ENCODE data around the gene DNMBP.
"Not testable (repeated sequence)": the region's sequence is repeated elsewhere in the genome, so short reads cannot be mapped to it uniquely, and the experiment has no call there.

DNMBP gene

GRCh38 chr10:99849057-99849456 lies 160.7 kb downstream of the DNMBP start:
- TF ChIP-seq, protein P1, sequence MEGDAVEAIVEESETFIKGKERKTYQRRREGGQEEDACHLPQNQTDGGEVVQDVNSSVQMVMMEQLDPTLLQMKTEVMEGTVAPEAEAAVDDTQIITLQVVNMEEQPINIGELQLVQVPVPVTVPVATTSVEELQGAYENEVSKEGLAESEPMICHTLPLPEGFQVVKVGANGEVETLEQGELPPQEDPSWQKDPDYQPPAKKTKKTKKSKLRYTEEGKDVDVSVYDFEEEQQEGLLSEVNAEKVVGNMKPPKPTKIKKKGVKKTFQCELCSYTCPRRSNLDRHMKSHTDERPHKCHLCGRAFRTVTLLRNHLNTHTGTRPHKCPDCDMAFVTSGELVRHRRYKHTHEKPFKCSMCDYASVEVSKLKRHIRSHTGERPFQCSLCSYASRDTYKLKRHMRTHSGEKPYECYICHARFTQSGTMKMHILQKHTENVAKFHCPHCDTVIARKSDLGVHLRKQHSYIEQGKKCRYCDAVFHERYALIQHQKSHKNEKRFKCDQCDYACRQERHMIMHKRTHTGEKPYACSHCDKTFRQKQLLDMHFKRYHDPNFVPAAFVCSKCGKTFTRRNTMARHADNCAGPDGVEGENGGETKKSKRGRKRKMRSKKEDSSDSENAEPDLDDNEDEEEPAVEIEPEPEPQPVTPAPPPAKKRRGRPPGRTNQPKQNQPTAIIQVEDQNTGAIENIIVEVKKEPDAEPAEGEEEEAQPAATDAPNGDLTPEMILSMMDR (conservative IDR thresholded peaks at IDR 0.05) = no peak
- no peak overlapping the region for H3K27ac ChIP-seq

DNA sequence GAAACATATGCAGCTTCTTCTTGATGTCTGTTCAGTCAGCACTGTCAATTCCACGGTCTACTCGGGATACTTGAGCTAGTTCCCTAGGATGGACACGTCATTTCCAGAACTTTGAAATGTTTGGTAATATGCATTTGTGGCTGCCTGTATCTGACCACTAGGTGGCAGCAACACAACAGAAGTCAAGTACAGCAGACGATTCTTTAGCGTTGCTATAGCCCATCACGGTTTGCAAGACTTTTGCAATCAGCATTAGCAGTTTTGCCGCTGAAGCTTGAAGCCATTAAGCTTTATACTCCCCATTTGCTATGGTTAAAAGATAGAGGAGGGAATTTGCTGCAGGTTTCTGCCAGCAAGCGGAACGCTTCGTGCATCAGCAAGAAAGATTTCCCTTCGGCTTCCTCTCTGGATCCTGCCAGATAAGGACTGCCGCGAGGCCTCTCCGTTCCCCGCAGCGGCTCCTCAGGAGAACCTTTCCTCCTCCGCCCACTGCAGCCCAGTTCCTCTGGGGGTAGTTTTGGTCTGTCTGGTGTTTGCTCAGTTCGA lies 163.8 kb downstream of the DNMBP start:
- TF ChIP-seq, protein P1 (conservative IDR thresholded peaks at IDR 0.05) = peak; percentile 89
- H3K27ac ChIP-seq = no peak overlapping the region

DNA sequence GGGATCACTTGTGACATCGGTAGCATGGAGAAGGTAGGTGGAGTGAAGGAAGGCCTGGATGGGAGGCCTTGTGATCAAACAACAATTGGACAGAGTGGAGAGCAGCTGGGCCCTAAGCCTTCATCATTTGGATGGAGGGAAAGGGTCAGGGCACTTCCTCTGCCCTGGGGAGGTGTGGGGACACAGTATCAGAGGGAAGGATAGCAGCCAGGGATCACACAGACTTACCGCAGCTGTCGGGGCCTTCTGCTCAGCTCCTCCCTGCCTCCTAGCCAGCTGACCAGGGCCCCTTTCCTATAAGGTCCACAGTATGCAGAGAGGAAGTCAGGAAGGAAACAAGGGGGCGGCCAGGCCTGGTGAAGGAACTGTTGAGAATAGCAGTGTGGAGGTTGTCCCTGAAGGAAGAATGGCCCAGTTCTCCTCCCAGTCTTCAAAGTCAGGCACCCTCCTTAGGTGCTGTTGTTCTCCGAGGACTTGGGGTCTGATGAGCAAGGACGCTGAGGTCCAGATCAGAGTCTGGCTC lies 165.3 kb downstream of the DNMBP start:
- TF ChIP-seq, protein P1 (conservative IDR thresholded peaks at IDR 0.05) = no peak
- H3K27ac ChIP-seq = no peak overlapping the region

DNA sequence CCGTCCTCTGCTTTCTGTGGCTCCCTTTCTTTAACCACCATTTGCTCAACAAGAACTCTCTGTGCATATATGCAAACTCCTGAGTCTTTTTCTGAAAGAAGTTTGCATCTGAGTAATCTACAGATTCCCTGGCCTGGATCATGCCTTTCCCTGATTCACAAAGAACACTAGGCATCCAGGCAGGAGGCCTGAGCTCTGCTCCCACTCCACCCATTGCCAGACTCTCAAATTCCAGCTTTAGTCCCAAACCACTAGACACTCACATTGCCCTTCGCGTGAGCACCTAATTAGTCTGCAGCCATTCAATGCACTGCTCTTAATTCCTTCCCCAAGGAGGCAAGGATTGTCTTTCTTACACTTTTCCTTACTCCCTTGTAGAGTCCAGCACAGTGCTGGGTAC lies 166.4 kb downstream of the DNMBP start:
- TF ChIP-seq, protein P1 (conservative IDR thresholded peaks at IDR 0.05) = no peak
- H3K27ac ChIP-seq = no peak overlapping the region

- TF ChIP-seq, protein P1 (conservative IDR thresholded peaks at IDR 0.05) = no peak
- no peak overlapping the region for H3K27ac ChIP-seq
Measured at GRCh38 chr10:99841746-99842145, 168.0 kb downstream of the DNMBP start.

DNA sequence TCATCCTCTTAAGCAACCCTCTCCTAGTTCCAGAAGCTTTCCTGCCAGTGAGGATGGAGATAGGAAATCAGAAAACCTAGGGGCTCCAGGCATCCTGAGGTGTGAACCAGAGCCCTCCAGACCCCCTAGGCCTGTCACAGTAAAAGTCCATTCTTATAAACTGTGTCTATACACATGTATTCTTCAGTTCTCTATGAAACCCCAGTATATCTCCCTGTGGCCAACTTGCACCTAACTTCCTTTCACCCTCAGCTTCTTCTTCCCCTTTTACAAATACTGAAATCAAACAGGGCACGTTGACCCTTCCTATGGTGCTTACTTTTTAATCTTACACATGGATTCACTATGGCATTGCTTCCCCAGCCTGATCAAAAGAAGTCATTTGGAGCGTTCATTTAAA lies 168.9 kb downstream of the DNMBP start:
- H3K27ac ChIP-seq = not testable (repeated sequence)

DNA sequence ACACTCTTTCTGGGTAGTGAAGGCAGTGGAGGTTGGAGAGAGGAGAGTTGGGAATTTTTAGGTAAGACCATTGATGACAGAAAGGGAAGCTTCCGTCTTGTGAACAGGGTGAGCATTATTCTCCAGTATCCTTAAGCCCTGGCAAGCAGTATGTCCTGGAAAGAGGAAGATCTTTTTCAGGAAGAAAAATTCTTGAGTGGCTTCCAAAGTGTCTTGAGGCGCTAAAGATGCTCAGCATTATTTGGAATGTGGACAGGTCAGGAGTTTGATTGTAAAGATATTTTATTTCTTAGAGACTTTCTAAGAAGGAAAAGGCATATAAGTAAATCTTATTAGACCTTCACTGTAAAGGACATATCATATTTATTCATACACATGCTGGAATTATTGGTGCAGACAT lies 173.0 kb downstream of the DNMBP start:
- TF ChIP-seq, protein P1 (conservative IDR thresholded peaks at IDR 0.05) = no peak
- H3K27ac ChIP-seq = no peak overlapping the region

DNA sequence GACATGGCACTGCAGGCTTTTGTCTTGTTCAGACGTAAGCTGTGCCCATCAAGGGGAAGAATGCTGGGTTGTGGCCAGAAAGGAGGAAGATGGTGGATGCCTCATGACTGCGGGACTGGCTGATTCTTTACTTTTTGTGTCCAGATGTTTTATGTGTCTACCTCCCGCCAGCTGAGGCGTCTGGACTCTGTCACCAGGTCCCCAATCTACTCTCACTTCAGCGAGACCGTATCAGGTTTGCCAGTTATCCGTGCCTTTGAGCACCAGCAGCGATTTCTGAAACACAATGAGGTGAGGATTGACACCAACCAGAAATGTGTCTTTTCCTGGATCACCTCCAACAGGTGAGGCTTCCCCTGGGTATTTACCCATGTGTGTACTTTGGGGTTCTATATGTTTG lies 173.8 kb downstream of the DNMBP start:
- TF ChIP-seq, protein P1 (conservative IDR thresholded peaks at IDR 0.05) = no peak
- no peak overlapping the region for H3K27ac ChIP-seq
